ENCODE measurements around the gene MYLK. TPM values are rescaled to one million over a fixed set of nuclear protein-coding genes. Genes with fewer than 3 reads are reported as not detected.

MYLK gene
- total and polyA plus RNA-seq, 7 donors = 3.2 to 13.7 (median 5.8) TPM

- Histone ChIP-seq H3K4me1 (no peaks in the 10 kb centered on the region), H3K27ac (no peak overlapping the region), H3K9me3 (peaks cover 1% of the 10 kb centered on the region), H3K36me3 (ENCODE audit: insufficient read depth in 1 of 2, low read depth in 1 of 2) (no peaks in the 10 kb centered on the region), H3K4me3 (no peak overlapping the region), H3K27me3 (ENCODE audit: insufficient read depth in 3 of 3, low read length in 2 of 3) (no peaks in the 10 kb centered on the region)
- 90 to 95% (median 93%) methylated on average over 2 of the region's 2 CpGs for WGBS, 3 donors
- DNase-seq = no peak
- ATAC-seq = no peak
- intact Hi-C loops (cut with DNase I) = no loop called here
- no peak for TF ChIP-seq CTCF (IDR thresholded peaks at IDR 0.05)
Measured at GRCh38 chr3:123853686-123854372, 30.3 kb downstream of the MYLK start.

GRCh38 chr3:123847209-123847608 lies 36.9 kb downstream of the MYLK start:
- intact Hi-C loops (cut with DNase I) = no loop called here
- no peak for TF ChIP-seq CTCF (IDR thresholded peaks at IDR 0.05)
- Histone ChIP-seq H3K27ac (no peak overlapping the region), H3K27me3 (ENCODE audit: insufficient read depth in 3 of 3, low read length in 2 of 3) (peaks cover 0 to 3% (median 0%) of the 10 kb centered on the region in 3 donors), H3K4me3 (no peak overlapping the region), H3K36me3 (ENCODE audit: insufficient read depth in 1 of 2, low read depth in 1 of 2) (no peaks in the 10 kb centered on the region), H3K9me3 (peaks cover 35% of the 10 kb centered on the region), H3K4me1 (no peaks in the 10 kb centered on the region)
- DNase-seq (no peak), ATAC-seq (no peak)
- whole genome bisulfite sequencing, 3 donors = 84 to 96% (median 85%) methylated on average over 1 of the region's 1 CpG

- no peaks in the 10 kb centered on the region for H3K4me1 ChIP-seq
- intact Hi-C loops (cut with DNase I) = no loop called here
- peaks cover 0 to 3% (median 0%) of the 10 kb centered on the region in 3 donors for H3K27me3 ChIP-seq (ENCODE audit: insufficient read depth in 3 of 3, low read length in 2 of 3)
- H3K9me3 ChIP-seq = peaks cover 50% of the 10 kb centered on the region
- H3K27ac ChIP-seq = no peak overlapping the region
- no peak for ATAC-seq
- no peaks in the 10 kb centered on the region for H3K36me3 ChIP-seq (ENCODE audit: insufficient read depth in 1 of 2, low read depth in 1 of 2)
- no peak overlapping the region for H3K4me3 ChIP-seq
- no peak for TF ChIP-seq CTCF (IDR thresholded peaks at IDR 0.05)
- DNase-seq = no peak
Measured at GRCh38 chr3:123843668-123844067, 40.5 kb downstream of the MYLK start.

- WGBS, 3 donors = 78 to 86% (median 79%) methylated on average over 4 of the region's 4 CpGs
- no peak for DNase-seq
- Histone ChIP-seq H3K4me1 (no peaks in the 10 kb centered on the region), H3K27ac (no peak overlapping the region), H3K27me3 (ENCODE audit: insufficient read depth in 3 of 3, low read length in 2 of 3) (peaks cover 0 to 3% (median 0%) of the 10 kb centered on the region in 3 donors), H3K4me3 (no peak overlapping the region), H3K9me3 (peaks cover 49% of the 10 kb centered on the region), H3K36me3 (ENCODE audit: insufficient read depth in 1 of 2, low read depth in 1 of 2) (no peaks in the 10 kb centered on the region)
- intact Hi-C loops (cut with DNase I) = no loop called here
- no peak for TF ChIP-seq CTCF (IDR thresholded peaks at IDR 0.05)
- ATAC-seq = no peak
Measured at GRCh38 chr3:123842711-123843110, 41.4 kb downstream of the MYLK start.
